ENCODE results near the gene ZGPAT. TPM values are rescaled to one million over a fixed set of nuclear protein-coding genes. Genes with fewer than 3 reads are reported as not detected.

ZGPAT gene
- total and polyA plus RNA-seq, 2 of the 13 experiments (the other 11 are each of a cell fraction or from before 2014, with no cell fraction given), result 23.0 to 41.9 TPM

GRCh38 chr20:63741676-63742380 lies 34.0 kb downstream of the ZGPAT start (continued):
- TF ChIP-seq, protein P1, sequence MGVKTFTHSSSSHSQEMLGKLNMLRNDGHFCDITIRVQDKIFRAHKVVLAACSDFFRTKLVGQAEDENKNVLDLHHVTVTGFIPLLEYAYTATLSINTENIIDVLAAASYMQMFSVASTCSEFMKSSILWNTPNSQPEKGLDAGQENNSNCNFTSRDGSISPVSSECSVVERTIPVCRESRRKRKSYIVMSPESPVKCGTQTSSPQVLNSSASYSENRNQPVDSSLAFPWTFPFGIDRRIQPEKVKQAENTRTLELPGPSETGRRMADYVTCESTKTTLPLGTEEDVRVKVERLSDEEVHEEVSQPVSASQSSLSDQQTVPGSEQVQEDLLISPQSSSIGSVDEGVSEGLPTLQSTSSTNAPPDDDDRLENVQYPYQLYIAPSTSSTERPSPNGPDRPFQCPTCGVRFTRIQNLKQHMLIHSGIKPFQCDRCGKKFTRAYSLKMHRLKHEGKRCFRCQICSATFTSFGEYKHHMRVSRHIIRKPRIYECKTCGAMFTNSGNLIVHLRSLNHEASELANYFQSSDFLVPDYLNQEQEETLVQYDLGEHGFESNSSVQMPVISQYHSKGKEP (CRISPR knock-in tag; IDR thresholded peaks at IDR 0.05), result no peak
- TF ChIP-seq ZNF83 (CRISPR knock-in tag; IDR thresholded peaks at IDR 0.05; ENCODE audit: borderline replicate concordance) (peak; percentile 56; the same call in 1 of the 2 replicates), KAT7 (CRISPR knock-in tag; IDR thresholded peaks at IDR 0.05; ENCODE audit: borderline replicate concordance) (no peak), ZNF33B (CRISPR knock-in tag; IDR thresholded peaks at IDR 0.05) (peak; percentile 39; the same call in 1 of the 2 replicates), ZNF224 (CRISPR knock-in tag; IDR thresholded peaks at IDR 0.05) (0 out of 2 replicates have a peak, but pooled peaks have one; percentile 1), ZNF773 (CRISPR knock-in tag; IDR thresholded peaks at IDR 0.05; ENCODE audit: borderline replicate concordance) (0 out of 2 replicates have a peak, but pooled peaks have one; percentile 18), RCOR2 (CRISPR knock-in tag; IDR thresholded peaks at IDR 0.05) (no peak), ARHGAP35 (CRISPR knock-in tag; IDR thresholded peaks at IDR 0.05; ENCODE audit: borderline replicate concordance) (no peak), TBX2 (CRISPR knock-in tag; IDR thresholded peaks at IDR 0.05; ENCODE audit: borderline replicate concordance) (peak; percentile 22; the same call in 1 of the 2 replicates), ZBTB39 (CRISPR knock-in tag; IDR thresholded peaks at IDR 0.05) (peak; percentile 10; the same call in 1 of the 2 replicates), ZNF263 (CRISPR knock-in tag; IDR thresholded peaks at IDR 0.05) (0 out of 2 replicates have a peak, but pooled peaks have one; percentile 28)
- TF ChIP-seq, protein P2, sequence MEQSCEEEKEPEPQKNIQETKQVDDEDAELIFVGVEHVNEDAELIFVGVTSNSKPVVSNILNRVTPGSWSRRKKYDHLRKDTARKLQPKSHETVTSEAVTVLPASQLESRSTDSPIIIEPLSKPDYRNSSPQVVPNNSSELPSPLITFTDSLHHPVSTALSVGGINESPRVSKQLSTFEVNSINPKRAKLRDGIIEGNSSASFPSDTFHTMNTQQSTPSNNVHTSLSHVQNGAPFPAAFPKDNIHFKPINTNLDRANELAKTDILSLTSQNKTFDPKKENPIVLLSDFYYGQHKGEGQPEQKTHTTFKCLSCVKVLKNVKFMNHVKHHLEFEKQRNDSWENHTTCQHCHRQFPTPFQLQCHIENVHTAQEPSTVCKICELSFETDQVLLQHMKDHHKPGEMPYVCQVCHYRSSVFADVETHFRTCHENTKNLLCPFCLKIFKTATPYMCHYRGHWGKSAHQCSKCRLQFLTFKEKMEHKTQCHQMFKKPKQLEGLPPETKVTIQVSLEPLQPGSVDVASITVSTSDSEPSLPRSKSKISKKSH (CRISPR knock-in tag; IDR thresholded peaks at IDR 0.05; ENCODE audit: borderline replicate concordance), result 0 out of 2 replicates have a peak, but pooled peaks have one; percentile 37
